K562 (cell line): Measurements from ENCODE around the gene MOB4. TPM values are rescaled to one million over a fixed set of nuclear protein-coding genes. Genes with fewer than 3 reads are reported as not detected.

Experiments
- DEAF1 ChIP-seq: fragments of 450-650 bp; formaldehyde crosslinking; IDR thresholded peaks from 2 replicates; pipeline ENCODE4 v1.4.0; 2020; ENCODE audit warnings: mild to moderate bottlenecking, moderate library complexity
- DIDO1 ChIP-seq: fragments of 450-650 bp; IDR thresholded peaks from 2 replicates; pipeline ENCODE4 v1.6.1; 2016; ENCODE audit warnings: low read depth, missing biosample characterization, missing genetic modification characterization
- ETV6 ChIP-seq, 3 experiments: fragments of 150-350 bp in 1 of 3; sonication (generic) in 1 of 3; formaldehyde crosslinking in 1 of 3; IDR thresholded peaks; 2 replicates each; pipeline versions ENCODE4 v1.6.1 to v1.8.0; 2014 to 2022; ENCODE audit warnings: borderline replicate concordance in 2 of 3, low read depth in 2 of 3, antibody characterized with exemption in 1 of 3, low read length in 1 of 3, mild to moderate bottlenecking in 1 of 3, missing genetic modification reagents in 1 of 3
- FOSL1 ChIP-seq: fragments of 200-800 bp; sonication (Bioruptor generic); conservative IDR thresholded peaks from 2 replicates; pipeline ENCODE4 v1.6.1; 2016; ENCODE audit warnings: missing genetic modification characterization, missing compliant biosample characterization
- GATAD2B ChIP-seq: fragments of 450-650 bp; IDR thresholded peaks from 2 replicates; pipeline ENCODE4 v1.6.1; 2017; ENCODE audit warnings: mild to moderate bottlenecking, borderline replicate concordance
- HOMEZ ChIP-seq: fragments of 250-450 bp; sonication (Bioruptor Pico); IDR thresholded peaks from 2 replicates; pipeline ENCODE4 v1.4.0; 2020; ENCODE audit warnings: mild to moderate bottlenecking, moderate library complexity
- KDM4B ChIP-seq, 2 experiments: fragments of 450-650 bp in 1 of 2; sonication (generic) in 1 of 2; IDR thresholded peaks; 2 replicates each; pipeline ENCODE4 v1.6.1; 2016 to 2017; ENCODE audit warnings: borderline replicate concordance in 2 of 2, antibody characterized with exemption in 1 of 2, low read depth in 1 of 2, mild to moderate bottlenecking in 1 of 2
- NFIC ChIP-seq: fragments of 450-650 bp; IDR thresholded peaks from 2 replicates; pipeline ENCODE4 v1.6.1; 2017; ENCODE audit warnings: mild to moderate bottlenecking, inconsistent platforms
- REST ChIP-seq, 2 experiments: fragments of 450-650 bp; formaldehyde crosslinking in 1 of 2; IDR thresholded peaks; 2 replicates each; pipeline versions ENCODE4 v1.4.0 to v1.6.1; 2014 to 2020; ENCODE audit warnings: mild to moderate bottlenecking in 2 of 2, borderline replicate concordance in 1 of 2, low read depth in 1 of 2
- SNIP1 ChIP-seq: fragments of 450-650 bp; IDR thresholded peaks from 2 replicates; pipeline ENCODE4 v1.7.1; 2017; ENCODE audit warnings: low read depth, mild to moderate bottlenecking
- SRSF1 ChIP-seq: fragments of 200-400 bp; formaldehyde crosslinking; IDR thresholded peaks from 2 replicates; pipeline ENCODE4 v1.6.1; 2017; ENCODE audit warnings: mild to moderate bottlenecking, low read depth, low read length, moderate library complexity
- YBX1 ChIP-seq: fragments of 450-650 bp; IDR thresholded peaks from 2 replicates; pipeline ENCODE4 v1.7.1; 2016; ENCODE audit warnings: mild to moderate bottlenecking
- ZFX ChIP-seq: sonication (generic); formaldehyde crosslinking; IDR thresholded peaks from 2 replicates; pipeline ENCODE4 v1.8.0; 2022; ENCODE audit warnings: mild to moderate bottlenecking, missing genetic modification reagents, moderate library complexity
- ZNF77 ChIP-seq: fragments of 250-450 bp; sonication (Bioruptor Pico); IDR thresholded peaks from 2 replicates; pipeline ENCODE4 v1.5.0; 2020
- polyA plus RNA-seq, 8 experiments: library from polyadenylated mRNA; depleted of rRNA in 4 of 8; stranded (reverse) in 5 of 8; unstranded in 3 of 8; fragments of >200 nt; fragmentation: Nextera tagmentation in 2 of 8; fragmentation: Illumina TruSeq in 1 of 8; extraction: Ambion mirVana in 2 of 8; extraction: Trizol in 1 of 8; gene quantifications; 2 replicates each; pipeline versions ENCODE4 v1.2.1 to v1.2.3, GENCODE V29; 2011 to 2014; ENCODE audit warnings: inconsistent platforms in 1 of 8, missing spikeins in 1 of 8
- total RNA-seq, 7 experiments: library from RNA; depleted of rRNA in 6 of 7; stranded (reverse); fragments of >200 nt in 6 of 7; fragmentation: Illumina TruSeq in 2 of 7; extraction: Trizol in 2 of 7; gene quantifications; 2 replicates each; pipeline versions ENCODE4 v1.2.1 to v1.2.3, GENCODE V29; 2011 to 2021; ENCODE audit warnings: low replicate concordance in 1 of 7

The MOB4 gene
- total and polyA plus RNA-seq, 9 of the 15 experiments (the other 6 are each of a cell fraction or from before 2014, with no cell fraction given), result 13.5 to 30.8 (median 22.2) TPM

DNA sequence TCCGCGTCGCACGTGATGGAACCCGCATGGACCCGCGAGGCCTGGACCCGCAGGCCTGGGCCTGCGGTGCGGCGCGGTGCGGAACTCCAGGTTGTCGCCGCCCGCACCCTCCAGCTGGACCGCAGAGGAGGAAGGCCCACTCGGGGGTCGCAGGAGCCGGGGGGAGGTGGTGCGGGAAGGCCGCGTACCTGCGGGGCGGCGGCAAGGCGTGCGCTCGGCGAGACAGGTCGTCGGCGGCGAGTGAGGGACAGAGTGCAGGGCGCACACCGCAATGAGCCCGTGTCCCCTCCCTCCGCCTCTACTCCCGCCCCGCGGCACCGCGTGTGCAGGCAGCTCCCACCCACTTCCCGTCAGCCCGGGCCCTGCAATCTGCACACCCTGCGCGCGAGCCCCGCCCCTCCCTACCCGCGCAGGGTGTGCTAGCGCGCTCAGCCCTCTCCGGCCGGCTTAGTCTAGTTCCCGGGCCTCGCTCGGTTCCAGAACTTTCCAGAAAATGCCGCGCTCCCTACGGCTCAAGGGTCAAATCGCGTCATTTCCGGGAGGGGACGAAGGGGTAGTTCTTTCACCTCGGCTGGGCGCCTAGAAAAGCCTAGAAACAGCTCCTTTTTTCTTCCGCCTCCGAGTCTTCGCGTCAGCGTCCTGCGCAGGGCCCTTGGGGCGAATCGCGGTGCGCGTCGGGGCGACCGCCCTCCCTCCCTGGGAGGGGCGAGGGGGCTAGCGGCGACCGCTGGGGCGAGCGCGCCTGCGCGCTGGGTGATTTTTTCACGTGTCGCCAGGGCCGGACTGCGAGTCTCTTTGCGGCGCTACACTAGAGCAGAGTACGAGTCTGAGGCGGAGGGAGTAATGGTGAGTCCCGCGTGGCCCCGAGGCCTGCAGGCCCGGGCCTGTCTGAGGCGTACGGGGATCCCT lies 16.0 kb upstream of the MOB4 start, which contains the start of the genes HSPD1 and HSPE1 (continued):
- TF ChIP-seq HOMEZ (CRISPR knock-in tag) (no peak), DEAF1 (CRISPR knock-in tag) (no peak), REST (IDR thresholded peaks at IDR 0.05; ENCODE audit: borderline replicate concordance) (peak; percentile 93), REST (CRISPR knock-in tag; IDR thresholded peaks at IDR 0.05; ENCODE audit: low read depth) (no peak), ZNF77 (CRISPR knock-in tag) (no peak), SRSF1 (no peak), ZFX (CRISPR knock-in tag) (peak; percentile 93), SNIP1 (no peak), ETV6 (IDR thresholded peaks at IDR 0.05; ENCODE audit: borderline replicate concordance in 1 of 2, low read depth in 2 of 2, low read length in 1 of 2) (0 out of 4 replicates have a peak, but pooled peaks of 1 of the 2 experiments have one; percentile 26), ETV6 (CRISPR knock-in tag; IDR thresholded peaks at IDR 0.05; ENCODE audit: borderline replicate concordance) (peak; percentile 23; the same call in 1 of the 2 replicates), GATAD2B (peak; percentile 77; the same call in 1 of the 2 replicates), NFIC (peak; percentile 41; the same call in 1 of the 2 replicates), FOSL1 (peak; percentile 37; the same call in 1 of the 2 replicates), KDM4B (IDR thresholded peaks at IDR 0.05; ENCODE audit: borderline replicate concordance in 2 of 2, low read depth in 1 of 2) (0 out of 4 replicates have a peak, but pooled peaks of 1 of the 2 experiments have one; percentile 23), YBX1 (peak; percentile 94), DIDO1 (tag) (peak; percentile 26; the same call in 1 of the 2 replicates)
